ENCODE results near the gene ZNF592.
"Not testable (repeated sequence)": the region's sequence is repeated elsewhere in the genome, so short reads cannot be mapped to it uniquely, and the experiment has no call there.

Gene ZNF592

DNA sequence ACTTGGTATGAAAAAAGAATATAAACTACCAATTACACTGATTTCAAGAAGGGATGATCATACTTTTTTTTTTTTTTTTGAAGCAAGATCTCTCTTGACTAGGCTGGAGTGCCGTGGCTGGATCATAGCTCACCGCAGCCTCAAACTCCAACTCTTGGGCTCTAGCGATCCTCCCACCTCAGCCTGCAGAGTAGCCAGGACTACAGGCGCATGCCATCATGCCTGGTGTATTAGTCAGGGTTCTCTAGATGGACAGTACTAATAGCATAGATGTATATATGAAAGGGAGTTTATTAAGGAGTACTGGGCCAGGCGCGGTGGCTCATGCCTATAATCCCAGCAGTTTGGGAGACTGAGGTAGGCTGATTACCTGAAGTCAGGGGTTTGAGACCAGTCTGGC is 21.0 kb upstream of the ZNF592 start:
- Mint-ChIP-seq H3K27ac (peak overlapping the region; percentile 35), H3K27me3 (no peaks in the 10 kb centered on the region), H3K9me3 (no peaks in the 10 kb centered on the region), H3K4me1 (peaks cover 22% of the 10 kb centered on the region), H3K4me3 (no peak overlapping the region), H3K36me3 (no peaks in the 10 kb centered on the region)
- DNase-seq (ENCODE audit: low spot score in 2 of 2) = no peak
- ATAC-seq (ENCODE audit: low read depth) = no peak

DNA sequence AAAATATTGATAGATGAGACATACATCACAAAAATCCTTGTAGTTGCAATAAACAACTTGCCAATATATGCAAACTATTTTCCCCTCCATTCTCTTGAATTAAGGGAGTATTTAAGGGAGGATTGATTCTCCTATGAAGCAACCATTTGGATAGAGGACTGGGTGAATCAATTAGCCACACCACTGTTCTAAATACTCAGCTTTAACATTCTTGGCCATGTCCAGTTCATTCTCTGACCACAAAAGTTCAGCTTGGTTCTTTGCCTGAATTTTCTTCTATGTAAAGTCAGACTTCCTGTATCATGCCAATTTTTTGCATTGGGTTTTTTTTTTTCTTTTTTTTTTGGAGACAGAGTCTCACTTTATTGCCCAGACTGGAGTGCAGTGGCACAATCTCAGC is 16.6 kb upstream of the ZNF592 start:
- H3K9me3 Mint-ChIP-seq = no peaks in the 10 kb centered on the region
- H3K4me1 Mint-ChIP-seq = peaks cover 35% of the 10 kb centered on the region
- no peak overlapping the region for H3K4me3 Mint-ChIP-seq
- H3K27me3 Mint-ChIP-seq = no peaks in the 10 kb centered on the region
- DNase-seq (ENCODE audit: low spot score in 2 of 2) (no peak), ATAC-seq (ENCODE audit: low read depth) (no peak)
- no peaks in the 10 kb centered on the region for H3K36me3 Mint-ChIP-seq
- no peak overlapping the region for H3K27ac Mint-ChIP-seq

DNA sequence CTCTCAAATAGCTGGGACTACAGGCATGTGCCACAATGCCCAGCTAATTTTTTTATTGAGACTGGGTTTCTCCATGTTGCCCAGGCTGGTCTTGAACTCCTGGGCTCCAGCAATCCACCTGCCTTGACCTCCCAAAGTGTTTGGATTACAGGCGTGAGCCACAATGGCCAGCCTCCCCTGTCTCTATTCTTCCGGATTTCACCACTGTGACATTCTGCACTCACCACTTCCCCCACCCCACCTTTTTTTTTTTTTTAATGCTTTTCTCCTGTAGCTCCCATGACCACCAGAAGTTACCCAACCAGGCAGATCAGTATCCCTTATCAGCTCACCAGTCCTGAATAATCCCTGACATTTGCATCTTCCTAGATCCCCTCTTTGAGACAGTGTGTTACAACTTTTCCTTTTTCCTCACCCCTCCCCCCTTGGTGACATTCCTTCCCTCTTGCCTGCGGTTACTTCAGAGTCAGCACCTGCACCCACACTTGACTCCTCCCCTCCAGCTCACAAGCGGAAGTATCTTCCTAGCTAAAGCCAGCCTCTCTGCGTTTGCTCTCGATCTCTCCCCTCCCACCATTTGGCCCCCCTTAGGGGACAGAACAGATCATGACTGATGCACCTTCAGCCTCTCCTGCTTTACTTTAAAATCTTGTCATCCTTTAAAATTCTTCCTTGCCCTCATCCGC is 13.5 kb upstream of the ZNF592 start:
- H3K36me3 Mint-ChIP-seq = no peaks in the 10 kb centered on the region
- H3K27ac Mint-ChIP-seq = peak overlapping the region; percentile 87
- H3K9me3 Mint-ChIP-seq = no peaks in the 10 kb centered on the region
- ATAC-seq (ENCODE audit: low read depth) (peak; percentile 91), DNase-seq (ENCODE audit: low spot score in 2 of 2) (peak; percentile 54 to 65)
- H3K4me3 Mint-ChIP-seq = peak overlapping the region; percentile 78
- no peaks in the 10 kb centered on the region for H3K27me3 Mint-ChIP-seq
- peaks cover 31% of the 10 kb centered on the region for H3K4me1 Mint-ChIP-seq

DNA sequence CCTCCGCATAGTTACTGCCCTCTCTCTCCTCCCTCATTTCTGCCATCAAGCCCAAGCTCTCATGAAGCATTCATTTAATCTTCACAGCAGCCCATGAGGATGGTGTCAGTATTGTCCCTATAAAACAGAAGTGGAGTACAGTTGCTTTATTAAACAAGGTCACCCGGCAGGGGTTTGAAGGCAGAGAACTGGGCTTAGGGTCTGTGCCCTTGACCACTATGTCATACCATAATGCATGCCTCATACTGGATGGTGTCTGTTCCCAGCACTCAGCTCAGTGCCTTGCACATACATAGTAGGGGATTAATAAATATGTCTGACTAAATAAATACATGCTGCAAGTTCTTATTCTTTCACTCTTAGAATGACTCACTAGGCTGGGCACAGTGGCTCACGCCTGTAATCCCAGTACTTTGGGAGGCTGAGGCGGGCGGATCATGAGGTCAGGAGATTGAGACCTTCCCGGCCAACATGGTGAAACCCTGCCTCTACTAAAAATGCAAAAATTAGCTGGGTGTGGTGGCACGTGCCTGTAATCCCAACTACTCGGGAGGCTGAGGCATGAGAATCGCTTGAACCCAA is 12.8 kb upstream of the ZNF592 start:
- H3K9me3 Mint-ChIP-seq; H3K36me3 Mint-ChIP-seq; H3K27me3 Mint-ChIP-seq; DNase-seq (ENCODE audit: low spot score in 2 of 2): not testable (repeated sequence)
- Mint-ChIP-seq H3K4me1 (peaks cover 31% of the 10 kb centered on the region), H3K27ac (peak overlapping the region; percentile 87), H3K4me3 (peak overlapping the region; percentile 78)
- peak; percentile 33 for ATAC-seq (ENCODE audit: low read depth)

DNA sequence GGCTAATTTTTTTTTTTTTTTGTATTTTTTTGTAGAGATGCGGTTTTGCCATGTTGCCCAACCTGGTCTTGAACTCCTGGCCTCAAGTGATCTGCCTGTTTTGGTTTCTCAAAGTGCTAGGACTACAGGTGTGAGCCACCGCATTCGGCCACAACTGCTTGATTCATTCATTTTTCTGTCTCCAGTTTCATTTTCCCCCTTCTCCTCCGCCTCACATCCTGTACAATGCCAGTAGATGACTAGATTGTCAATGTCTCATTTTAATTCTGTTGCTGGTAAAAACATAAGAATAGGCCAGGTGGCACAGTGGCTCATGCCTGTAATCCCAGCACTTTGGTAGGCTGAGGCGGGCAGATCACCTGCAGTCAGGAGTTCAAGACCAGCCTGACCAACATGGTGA is 12.0 kb upstream of the ZNF592 start:
- ATAC-seq (ENCODE audit: low read depth) (peak; percentile 45), DNase-seq (ENCODE audit: low spot score in 2 of 2) (peak in 1 of 2 donors; percentile 26)
- Mint-ChIP-seq H3K27me3 (no peaks in the 10 kb centered on the region), H3K27ac (peak overlapping the region; percentile 78), H3K36me3 (no peaks in the 10 kb centered on the region), H3K9me3 (no peaks in the 10 kb centered on the region), H3K4me1 (peaks cover 32% of the 10 kb centered on the region), H3K4me3 (peak overlapping the region; percentile 33)

DNA sequence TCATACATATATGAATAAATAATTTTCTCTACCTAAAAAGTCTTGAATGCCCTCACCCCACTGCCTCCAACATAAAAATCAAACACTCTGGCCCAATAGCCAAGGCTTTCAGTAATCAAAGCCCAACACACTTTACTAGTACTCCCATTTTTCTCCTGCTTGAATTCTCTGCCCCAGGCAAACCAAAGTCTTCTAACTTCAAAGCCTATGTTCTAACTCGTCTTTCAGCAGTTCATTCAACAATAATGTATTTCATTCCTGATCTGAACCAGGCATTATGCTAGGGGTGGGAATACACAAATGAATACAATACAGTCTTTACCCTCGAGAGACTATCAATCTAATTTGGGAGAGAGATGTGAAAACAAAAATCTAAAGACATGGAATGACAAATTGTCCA is 11.4 kb upstream of the ZNF592 start:
- peaks cover 35% of the 10 kb centered on the region for H3K4me1 Mint-ChIP-seq
- no peak for ATAC-seq (ENCODE audit: low read depth)
- no peaks in the 10 kb centered on the region for H3K36me3 Mint-ChIP-seq
- peak overlapping the region; percentile 78 for H3K27ac Mint-ChIP-seq
- H3K27me3 Mint-ChIP-seq = no peaks in the 10 kb centered on the region
- no peak for DNase-seq (ENCODE audit: low spot score in 2 of 2)
- no peak overlapping the region for H3K4me3 Mint-ChIP-seq
- no peaks in the 10 kb centered on the region for H3K9me3 Mint-ChIP-seq

DNA sequence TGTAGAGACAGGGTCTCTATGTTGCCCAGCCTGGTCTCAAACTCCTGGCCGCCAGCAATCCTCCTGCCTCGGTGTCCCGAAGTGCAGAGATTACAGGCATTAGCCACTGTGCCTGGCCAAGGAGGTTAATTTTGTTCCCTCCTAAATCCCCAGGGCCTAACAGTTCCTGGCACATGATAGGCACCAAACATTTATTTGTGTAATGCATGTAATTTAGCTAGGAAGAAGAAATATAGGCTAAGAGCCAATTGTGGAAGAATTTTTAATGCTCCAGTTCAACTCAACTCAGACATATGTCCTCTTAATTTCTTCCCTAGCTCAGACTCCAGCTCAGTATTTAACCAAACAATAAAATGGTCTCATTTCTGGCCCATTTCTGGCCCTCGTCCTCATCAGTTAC is 7.7 kb upstream of the ZNF592 start:
- no peak for DNase-seq (ENCODE audit: low spot score in 2 of 2)
- H3K9me3 Mint-ChIP-seq = no peaks in the 10 kb centered on the region
- no peaks in the 10 kb centered on the region for H3K27me3 Mint-ChIP-seq
- H3K27ac Mint-ChIP-seq = no peak overlapping the region
- peaks cover 21% of the 10 kb centered on the region for H3K4me1 Mint-ChIP-seq
- no peak overlapping the region for H3K4me3 Mint-ChIP-seq
- ATAC-seq (ENCODE audit: low read depth) = no peak
- H3K36me3 Mint-ChIP-seq = no peaks in the 10 kb centered on the region

DNA sequence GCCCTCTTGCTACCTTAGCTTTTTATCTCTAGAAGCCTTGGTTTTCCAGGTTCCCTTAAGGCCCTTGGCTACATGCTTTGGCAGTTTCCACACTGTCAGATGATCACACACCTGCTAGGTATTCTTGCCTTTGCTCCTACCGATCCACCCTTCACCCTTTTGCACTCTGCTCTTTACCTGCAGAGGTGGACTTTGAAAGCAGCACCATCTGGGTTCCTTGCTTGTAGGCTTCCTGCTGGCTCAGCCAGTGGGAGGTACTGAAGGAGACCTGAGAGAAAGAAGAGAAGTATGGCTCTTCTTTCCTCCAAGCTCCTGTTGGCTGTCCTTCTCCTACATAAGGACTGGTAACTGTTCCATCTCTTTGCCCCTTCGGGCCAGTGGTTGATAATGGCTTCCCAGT is 7.3 kb upstream of the ZNF592 start:
- H3K4me3 Mint-ChIP-seq = no peak overlapping the region

DNA sequence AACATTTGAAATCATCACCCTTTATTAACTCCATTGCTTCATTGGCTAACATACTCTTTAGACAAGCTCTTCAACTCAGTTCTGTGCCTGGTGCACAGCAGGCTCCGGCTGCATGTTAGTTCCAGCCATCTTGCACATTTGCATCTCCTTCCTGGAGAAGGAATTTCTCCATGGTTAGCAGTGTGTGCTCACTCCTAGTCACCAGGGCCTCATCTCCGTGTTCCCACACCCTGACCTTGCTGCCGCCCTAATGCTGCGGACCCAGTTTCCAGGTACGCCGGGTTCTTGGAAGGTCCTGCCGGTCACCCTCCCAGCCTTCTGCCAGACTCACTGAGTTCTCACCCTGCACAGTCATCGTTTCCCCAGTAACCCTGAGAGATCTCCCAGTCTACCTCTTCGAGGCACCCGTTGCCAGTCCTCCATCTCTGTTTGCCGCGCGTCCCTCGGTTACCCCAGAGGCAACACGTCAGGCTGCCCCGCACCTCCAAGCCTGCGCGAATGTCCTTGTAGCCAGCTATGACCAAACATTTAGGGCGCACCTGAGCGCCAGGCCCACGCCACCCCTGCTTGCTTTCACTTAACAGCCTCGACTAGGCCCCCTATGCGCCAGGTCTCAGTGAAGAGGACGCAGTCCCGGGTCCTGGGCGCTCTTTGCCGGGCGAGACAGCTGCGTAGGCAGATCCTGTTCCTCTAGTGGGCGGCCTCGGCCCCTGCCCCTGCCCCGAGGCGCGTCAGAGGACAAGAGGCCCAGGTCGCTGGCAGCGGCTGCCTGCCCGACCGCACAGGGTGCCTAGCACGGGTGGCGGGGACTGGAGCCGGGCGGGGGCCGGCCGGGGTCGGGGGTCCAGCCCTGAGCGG is 747 bp upstream of the ZNF592 start:
- no peaks in the 10 kb centered on the region for H3K27me3 Mint-ChIP-seq
- ATAC-seq (ENCODE audit: low read depth) = peak; percentile 63
- peak; percentile 67 to 83 for DNase-seq (ENCODE audit: low spot score in 2 of 2)

More for the DNA sequence above, 7.3 kb upstream of the ZNF592 start:
- H3K4me1 Mint-ChIP-seq = peaks cover 21% of the 10 kb centered on the region
- H3K9me3 Mint-ChIP-seq = no peaks in the 10 kb centered on the region
- H3K27ac Mint-ChIP-seq = no peak overlapping the region
- DNase-seq (ENCODE audit: low spot score in 2 of 2) (no peak), ATAC-seq (ENCODE audit: low read depth) (no peak)
- no peaks in the 10 kb centered on the region for H3K27me3 Mint-ChIP-seq
- no peaks in the 10 kb centered on the region for H3K36me3 Mint-ChIP-seq

DNA sequence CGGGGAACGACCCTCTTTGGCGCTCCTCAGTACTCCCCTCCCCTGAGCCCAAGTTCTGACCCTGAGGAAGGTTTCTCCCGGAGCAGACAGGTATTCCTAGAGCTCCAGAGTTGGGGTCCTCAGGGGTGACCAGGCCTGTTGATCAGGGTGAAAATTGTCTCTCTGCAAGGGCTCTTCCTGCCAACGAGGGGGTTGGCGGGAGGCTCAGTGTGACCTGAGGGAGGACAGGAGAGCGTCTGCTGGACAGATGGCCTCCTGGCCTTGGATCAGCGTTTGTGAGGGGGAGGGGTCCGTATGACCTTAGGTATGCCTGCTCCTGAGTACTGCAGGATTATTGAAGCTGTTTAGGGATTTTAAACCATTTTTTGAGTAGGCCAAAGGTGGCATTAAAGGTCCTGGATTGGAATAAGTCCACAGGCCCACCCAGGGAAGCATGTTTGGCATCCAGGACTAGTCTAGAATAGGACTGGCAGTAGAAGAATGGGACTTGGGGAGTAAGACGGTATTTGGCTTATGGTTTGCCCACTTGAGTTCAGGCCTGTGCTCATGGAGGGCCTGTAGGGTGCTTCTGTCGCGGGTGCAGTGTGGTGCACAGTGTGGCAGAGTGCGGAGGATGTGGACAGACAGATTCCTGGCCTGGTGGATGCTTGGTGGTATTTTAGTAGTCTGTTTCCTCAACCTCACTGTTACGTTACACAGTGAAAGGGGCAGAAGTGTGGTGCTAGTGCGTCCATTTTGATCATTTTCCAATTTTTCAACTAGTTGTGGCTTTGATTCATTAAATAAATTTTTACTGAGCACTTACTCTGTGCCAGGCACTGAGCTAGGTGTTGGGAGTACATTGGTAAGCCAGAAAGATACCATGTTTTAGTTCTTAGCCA is 959 bp downstream of the ZNF592 start:
- H3K9me3 Mint-ChIP-seq = no peaks in the 10 kb centered on the region
- H3K4me3 Mint-ChIP-seq = peak overlapping the region; percentile 88
- H3K27ac Mint-ChIP-seq = peak overlapping the region; percentile 78
- no peaks in the 10 kb centered on the region for H3K27me3 Mint-ChIP-seq
- H3K4me1 Mint-ChIP-seq = peaks cover 42% of the 10 kb centered on the region
- peak; percentile 20 to 30 for DNase-seq (ENCODE audit: low spot score in 2 of 2)
- H3K36me3 Mint-ChIP-seq = peaks cover 5% of the 10 kb centered on the region
- ATAC-seq (ENCODE audit: low read depth) = no peak

More for the DNA sequence above, 747 bp upstream of the ZNF592 start:
- peak overlapping the region; percentile 95 for H3K27ac Mint-ChIP-seq
- no peaks in the 10 kb centered on the region for H3K9me3 Mint-ChIP-seq
- H3K36me3 Mint-ChIP-seq = peaks cover 3% of the 10 kb centered on the region
- peaks cover 38% of the 10 kb centered on the region for H3K4me1 Mint-ChIP-seq
- H3K4me3 Mint-ChIP-seq = peak overlapping the region; percentile 90

DNA sequence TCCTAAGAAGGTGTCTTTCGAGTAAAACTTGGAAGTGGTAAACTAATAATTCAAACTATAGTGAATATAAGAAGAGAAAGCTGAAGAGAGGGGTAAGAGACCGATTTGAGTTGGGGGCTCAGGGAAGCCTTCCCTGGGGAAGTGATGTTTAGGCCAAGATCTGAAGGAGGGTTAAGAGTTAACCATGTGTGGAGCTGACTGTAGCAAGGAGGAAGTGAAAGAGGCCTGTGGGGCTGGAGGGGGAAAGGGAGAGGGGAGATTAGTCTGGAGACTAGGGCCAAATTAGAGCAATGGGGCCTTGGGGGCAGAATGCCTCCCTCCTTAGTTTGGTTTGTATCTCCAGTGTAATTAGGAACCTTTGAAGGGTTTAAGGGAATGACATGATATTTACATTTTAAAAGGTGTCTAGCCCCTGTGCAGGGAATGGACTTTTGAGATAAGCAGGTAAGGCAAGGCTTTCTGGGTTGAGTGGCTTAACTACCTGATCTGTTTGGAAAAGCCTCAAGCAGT is 2.2 kb downstream of the ZNF592 start:
- peaks cover 5% of the 10 kb centered on the region for H3K36me3 Mint-ChIP-seq
- ATAC-seq (ENCODE audit: low read depth) (peak; percentile 31), DNase-seq (ENCODE audit: low spot score in 2 of 2) (peak; percentile 38 to 40)
- peak overlapping the region; percentile 88 for H3K4me3 Mint-ChIP-seq
- peak overlapping the region; percentile 78 for H3K27ac Mint-ChIP-seq
- peaks cover 45% of the 10 kb centered on the region for H3K4me1 Mint-ChIP-seq
- H3K27me3 Mint-ChIP-seq = no peaks in the 10 kb centered on the region
- no peaks in the 10 kb centered on the region for H3K9me3 Mint-ChIP-seq

DNA sequence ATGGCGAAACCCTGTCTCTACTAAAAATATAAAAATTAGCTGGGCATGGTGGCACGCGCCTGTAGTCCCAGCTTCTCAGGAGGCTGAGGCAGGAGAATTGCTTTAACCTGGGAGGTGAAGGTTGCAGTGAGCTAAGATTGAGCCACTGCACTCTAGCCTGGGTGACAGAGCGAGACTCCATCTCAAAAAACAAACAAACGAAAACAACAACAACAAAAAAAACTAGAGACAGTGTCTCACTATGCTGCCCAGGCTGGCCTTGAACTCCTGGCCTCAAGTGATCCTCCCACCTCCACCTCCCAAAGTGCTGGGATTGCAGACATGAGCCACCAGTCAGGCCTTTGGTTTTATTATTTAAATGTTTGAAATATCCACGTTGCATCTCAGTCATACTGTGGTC is 3.3 kb downstream of the ZNF592 start:
- not testable (repeated sequence) for H3K4me3 Mint-ChIP-seq

DNA sequence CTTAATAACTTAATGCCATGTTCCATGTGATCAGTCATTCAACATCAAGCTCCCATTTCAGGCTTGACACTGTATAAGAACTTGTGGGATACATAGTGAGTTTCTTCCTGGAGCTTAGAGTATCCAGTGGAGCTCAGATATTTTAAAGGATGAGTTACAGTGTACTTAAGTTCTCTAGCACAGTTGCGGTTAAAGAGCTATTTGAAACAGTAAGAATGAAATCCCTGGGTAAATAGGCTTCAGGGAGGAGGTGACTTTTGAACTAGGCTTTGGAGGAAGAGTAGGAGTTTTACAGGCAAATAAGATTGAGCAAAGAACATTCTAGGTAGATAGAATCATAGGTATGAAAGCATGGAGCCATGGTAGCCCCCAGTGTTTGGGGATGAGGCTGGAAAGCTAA is 3.8 kb downstream of the ZNF592 start:
- peaks cover 49% of the 10 kb centered on the region for H3K4me1 Mint-ChIP-seq
- DNase-seq (ENCODE audit: low spot score in 2 of 2) = no peak
- H3K4me3 Mint-ChIP-seq = peak overlapping the region; percentile 1
- H3K27me3 Mint-ChIP-seq = no peaks in the 10 kb centered on the region
- H3K9me3 Mint-ChIP-seq = no peaks in the 10 kb centered on the region
- peaks cover 6% of the 10 kb centered on the region for H3K36me3 Mint-ChIP-seq
- peak overlapping the region; percentile 58 for H3K27ac Mint-ChIP-seq
- no peak for ATAC-seq (ENCODE audit: low read depth)

More for the DNA sequence above, 3.3 kb downstream of the ZNF592 start:
- ATAC-seq (ENCODE audit: low read depth); H3K9me3 Mint-ChIP-seq; DNase-seq (ENCODE audit: low spot score in 2 of 2); H3K27me3 Mint-ChIP-seq; H3K36me3 Mint-ChIP-seq: not testable (repeated sequence)
- peaks cover 49% of the 10 kb centered on the region for H3K4me1 Mint-ChIP-seq
- peak overlapping the region; percentile 58 for H3K27ac Mint-ChIP-seq

All from memory B cell (primary cell).